Upper lobe of right lung (tissue), 1 donor: Measurements from ENCODE around the gene LYPD6B. TPM values are rescaled to one million over a fixed set of nuclear protein-coding genes. Genes with fewer than 3 reads are reported as not detected.

Source experiments
- ATAC-seq: fragments of 200-7000 bp; cut with Tn5 transposase; one replicate; pipeline ENCODE4 v1.9.1; 2020; ENCODE audit warnings: mild to moderate bottlenecking, moderate library complexity
- DNase-seq: peaks from one replicate; pipeline ENCODE4 v3.0.0-alpha.2; 2020
- H3K27ac ChIP-seq: fragments of 200-600 bp; one replicate; pipeline ENCODE4 v1.8.0; 2022
- H3K27me3 ChIP-seq: fragments of 200-600 bp; one replicate; pipeline ENCODE4 v1.8.0; 2022; ENCODE audit warnings: mild to moderate bottlenecking
- H3K36me3 ChIP-seq: fragments of 200-600 bp; one replicate; pipeline ENCODE4 v1.8.0; 2022
- H3K4me1 ChIP-seq: fragments of 200-600 bp; one replicate; pipeline ENCODE4 v1.8.0; 2022
- H3K4me3 ChIP-seq: fragments of 200-600 bp; one replicate; pipeline ENCODE4 v1.8.0; 2022; ENCODE audit warnings: mild to moderate bottlenecking
- H3K9me3 ChIP-seq: fragments of 200-600 bp; one replicate; pipeline ENCODE4 v1.8.0; 2022
- CTCF ChIP-seq: fragments of 200-600 bp; IDR thresholded peaks from one replicate; pipeline ENCODE4 v1.8.0; 2022; ENCODE audit warnings: antibody characterized with exemption
- intact Hi-C: fragments of 100-400 bp; cut with DNase I; formaldehyde crosslinking; loops from one replicate; pipeline ENCODE4 v1.11.0; 2022
- total RNA-seq: library from RNA; stranded (reverse); fragmentation: NEBNext Ultra II Directional; extraction: Animal tissue kit (Norgen Biotek cat#: 25700); gene quantifications from one replicate; pipeline ENCODE4 v1.2.1, GENCODE V29; 2021
- donor health status: DM: no; HTN: yes; CAD: no; lungs with severe emphysema.

LYPD6B gene
- total RNA-seq, 1 donor from 2014 or later, result 0.78 TPM

- ATAC-seq (no peak), DNase-seq (no peak)
- Histone ChIP-seq H3K36me3 (no peaks in the 10 kb centered on the region), H3K4me1 (no peaks in the 10 kb centered on the region), H3K27ac (no peak overlapping the region), H3K9me3 (no peaks in the 10 kb centered on the region), H3K27me3 (no peaks in the 10 kb centered on the region), H3K4me3 (no peak overlapping the region)
- TF ChIP-seq CTCF, result no peak
- intact Hi-C loops, result no loop called here
These were observed 95.9 kb downstream of the LYPD6B start for GRCh38 chr2:149134335-149134923.

- Histone ChIP-seq H3K4me1 (no peaks in the 10 kb centered on the region), H3K4me3 (no peak overlapping the region), H3K27me3 (no peaks in the 10 kb centered on the region), H3K9me3 (no peaks in the 10 kb centered on the region), H3K36me3 (no peaks in the 10 kb centered on the region), H3K27ac (no peak overlapping the region)
- ATAC-seq, result no peak
- intact Hi-C loops, result no loop called here
- no peak for TF ChIP-seq CTCF
- no peak for DNase-seq
These were observed 97.6 kb downstream of the LYPD6B start for GRCh38 chr2:149136111-149136510.

GRCh38 chr2:149141046-149141445 is 102.5 kb downstream of the LYPD6B start:
- Histone ChIP-seq H3K27ac (no peak overlapping the region), H3K9me3 (no peaks in the 10 kb centered on the region), H3K27me3 (no peaks in the 10 kb centered on the region), H3K36me3 (no peaks in the 10 kb centered on the region), H3K4me3 (no peak overlapping the region), H3K4me1 (no peaks in the 10 kb centered on the region)
- TF ChIP-seq CTCF, result no peak
- DNase-seq (no peak), ATAC-seq (no peak)
- intact Hi-C loops, result no loop called here

GRCh38 chr2:149143734-149144133 is 105.2 kb downstream of the LYPD6B start:
- intact Hi-C loops, result no loop called here
- Histone ChIP-seq H3K9me3 (no peaks in the 10 kb centered on the region), H3K27ac (no peak overlapping the region), H3K4me3 (no peak overlapping the region), H3K27me3 (no peaks in the 10 kb centered on the region), H3K4me1 (no peaks in the 10 kb centered on the region), H3K36me3 (no peaks in the 10 kb centered on the region)
- ATAC-seq (no peak), DNase-seq (no peak)
- no peak for TF ChIP-seq CTCF

GRCh38 chr2:149145314-149146295 is 107.1 kb downstream of the LYPD6B start:
- ATAC-seq (no peak), DNase-seq (no peak)
- no peak overlapping the region for H3K27ac ChIP-seq
- H3K4me3 ChIP-seq, result no peak overlapping the region
- H3K9me3 ChIP-seq, result no peaks in the 10 kb centered on the region
- no peaks in the 10 kb centered on the region for H3K27me3 ChIP-seq
- no peaks in the 10 kb centered on the region for H3K36me3 ChIP-seq
- no peak for TF ChIP-seq CTCF
- intact Hi-C loops, result no loop called here
- H3K4me1 ChIP-seq, result no peaks in the 10 kb centered on the region
